ENCODE measurements around the gene PSMB2. TPM values are rescaled to one million over a fixed set of nuclear protein-coding genes. Genes with fewer than 3 reads are reported as not detected.

Gene PSMB2
- total and polyA plus RNA-seq, 2 donors, result 32.8 to 62.0 TPM

GRCh38 chr1:35559317-35559944 lies 81.9 kb downstream of the PSMB2 start:
- Histone ChIP-seq H3K36me3 (ENCODE audit: control insufficient read depth in 2 of 2, insufficient read depth in 2 of 2, low read length in 1 of 2) (peaks cover 13 to 14% of the 10 kb centered on the region in 2 donors), H3K9me3 (ENCODE audit: control insufficient read depth in 2 of 2, insufficient read depth in 1 of 2, low read length in 1 of 2) (peaks cover 0 to 1% of the 10 kb centered on the region in 2 donors), H3K27ac (ENCODE audit: low read depth in 1 of 2, low read length in 1 of 2) (peak overlapping the region in 1 of 2 donors; percentile 26), H3K4me3 (ENCODE audit: low read length in 2 of 2) (no peak overlapping the region), H3K4me1 (ENCODE audit: control insufficient read depth in 2 of 2, insufficient read depth in 2 of 2, low read length in 2 of 2) (peaks cover 16 to 43% of the 10 kb centered on the region in 2 donors), H3K27me3 (ENCODE audit: control insufficient read depth in 2 of 2, insufficient read depth in 1 of 2, low read length in 1 of 2) (no peaks in the 10 kb centered on the region)
- no peak for DNase-seq (ENCODE audit: low read depth in 6 of 9, low spot score in 9 of 9)
- 94% methylated on average over 7 of the region's 7 CpGs for WGBS

- Histone ChIP-seq H3K4me1 (ENCODE audit: control insufficient read depth in 2 of 2, insufficient read depth in 2 of 2, low read length in 2 of 2) (peaks cover 16 to 35% of the 10 kb centered on the region in 2 donors), H3K27me3 (ENCODE audit: control insufficient read depth in 2 of 2, insufficient read depth in 1 of 2, low read length in 1 of 2) (no peaks in the 10 kb centered on the region), H3K9me3 (ENCODE audit: control insufficient read depth in 2 of 2, insufficient read depth in 1 of 2, low read length in 1 of 2) (peaks cover 0 to 1% of the 10 kb centered on the region in 2 donors), H3K36me3 (ENCODE audit: control insufficient read depth in 2 of 2, insufficient read depth in 2 of 2, low read length in 1 of 2) (peaks cover 10 to 14% of the 10 kb centered on the region in 2 donors), H3K4me3 (ENCODE audit: low read length in 2 of 2) (peak overlapping the region; percentile 95 to 98), H3K27ac (ENCODE audit: low read depth in 1 of 2, low read length in 1 of 2) (peak overlapping the region in 1 of 2 donors; percentile 65)
- 45% methylated on average over 26 of the region's 26 CpGs for WGBS
- no peak for DNase-seq (ENCODE audit: low read depth in 6 of 9, low spot score in 9 of 9)
These were observed 82.7 kb downstream of the PSMB2 start for GRCh38 chr1:35558374-35559316.

GRCh38 chr1:35557611-35558373 lies 83.5 kb downstream of the PSMB2 start, which contains the start of gene NCDN:
NCDN (plus strand) TSS chr1:35557799; CDS start chr1:35558191, 392 bp downstream.
- Histone ChIP-seq H3K9me3 (ENCODE audit: control insufficient read depth in 2 of 2, insufficient read depth in 1 of 2, low read length in 1 of 2) (peaks cover 0 to 1% of the 10 kb centered on the region in 2 donors), H3K4me1 (ENCODE audit: control insufficient read depth in 2 of 2, insufficient read depth in 2 of 2, low read length in 2 of 2) (peaks cover 16 to 28% of the 10 kb centered on the region in 2 donors), H3K27ac (ENCODE audit: low read depth in 1 of 2, low read length in 1 of 2) (peak within 1 kb of the TSS; percentile 88 to 97), H3K4me3 (ENCODE audit: low read length in 2 of 2) (peak within 1 kb of the TSS; percentile 95 to 98), H3K36me3 (ENCODE audit: control insufficient read depth in 2 of 2, insufficient read depth in 2 of 2, low read length in 1 of 2) (peaks cover 12 to 20% of the 10 kb centered on the region in 2 donors), H3K27me3 (ENCODE audit: control insufficient read depth in 2 of 2, insufficient read depth in 1 of 2, low read length in 1 of 2) (no peaks in the 10 kb centered on the region)
- WGBS, result under 1% methylated on average over 58 of the region's 58 CpGs
- DNase-seq (ENCODE audit: low read depth in 6 of 9, low spot score in 9 of 9), result peak in 8 of 9 donors; percentile 88 to 98 (median 95)

DNA sequence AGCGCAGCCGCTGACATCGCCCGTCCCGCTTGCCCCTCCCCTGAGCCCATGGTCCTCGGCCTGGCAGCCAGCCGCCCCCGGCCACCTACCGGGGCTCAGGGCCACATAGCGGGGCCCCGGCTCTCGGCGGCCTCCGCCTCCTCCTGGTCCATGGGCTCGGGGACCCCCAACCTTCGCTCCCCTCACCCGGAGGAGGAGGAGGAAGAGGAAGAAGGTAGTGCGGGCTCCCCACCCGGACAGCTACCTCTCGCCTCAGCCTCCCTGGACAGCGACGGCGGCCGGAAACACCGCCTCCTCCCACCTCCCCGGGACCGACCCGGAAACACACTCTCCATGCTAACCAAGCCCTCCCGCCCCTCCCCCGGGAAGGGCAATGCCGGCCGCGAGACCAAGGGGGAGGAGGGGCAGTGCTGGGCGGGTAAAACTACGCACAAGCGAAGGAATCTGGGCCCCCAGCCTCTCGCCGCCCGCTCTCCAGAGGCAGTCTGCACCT lies 84.2 kb downstream of the PSMB2 start, which contains the start of gene KIAA0319L:
Gene KIAA0319L (minus strand): TSS at position 286 of the 493 bp plus-strand sequence. CDS start 2,912 bp downstream, outside the sequence.
- H3K27ac ChIP-seq (ENCODE audit: low read depth in 1 of 2, low read length in 1 of 2), result peak within 1 kb of the TSS; percentile 88 to 97
- peaks cover 15 to 20% of the 10 kb centered on the region in 2 donors for H3K36me3 ChIP-seq (ENCODE audit: control insufficient read depth in 2 of 2, insufficient read depth in 2 of 2, low read length in 1 of 2)
- under 1% methylated on average over 39 of the region's 39 CpGs for WGBS
- H3K4me1 ChIP-seq (ENCODE audit: control insufficient read depth in 2 of 2, insufficient read depth in 2 of 2, low read length in 2 of 2), result peaks cover 16 to 24% of the 10 kb centered on the region in 2 donors
- DNase-seq (ENCODE audit: low read depth in 6 of 9, low spot score in 9 of 9), result peak in 1 of 9 donors; percentile 90
- H3K9me3 ChIP-seq (ENCODE audit: control insufficient read depth in 2 of 2, insufficient read depth in 1 of 2, low read length in 1 of 2), result peaks cover 0 to 1% of the 10 kb centered on the region in 2 donors
- H3K27me3 ChIP-seq (ENCODE audit: control insufficient read depth in 2 of 2, insufficient read depth in 1 of 2, low read length in 1 of 2), result no peaks in the 10 kb centered on the region
- H3K4me3 ChIP-seq (ENCODE audit: low read length in 2 of 2), result peak within 1 kb of the TSS; percentile 95 to 98

- no peak for DNase-seq (ENCODE audit: low read depth in 6 of 9, low spot score in 9 of 9)
- Histone ChIP-seq H3K27me3 (ENCODE audit: control insufficient read depth in 2 of 2, insufficient read depth in 1 of 2, low read length in 1 of 2) (no peaks in the 10 kb centered on the region), H3K36me3 (ENCODE audit: control insufficient read depth in 2 of 2, insufficient read depth in 2 of 2, low read length in 1 of 2) (peaks cover 19 to 23% of the 10 kb centered on the region in 2 donors), H3K27ac (ENCODE audit: low read depth in 1 of 2, low read length in 1 of 2) (peak overlapping the region; percentile 88 to 97), H3K4me3 (ENCODE audit: low read length in 2 of 2) (peak overlapping the region; percentile 95 to 98), H3K4me1 (ENCODE audit: control insufficient read depth in 2 of 2, insufficient read depth in 2 of 2, low read length in 2 of 2) (peaks cover 16 to 24% of the 10 kb centered on the region in 2 donors), H3K9me3 (ENCODE audit: control insufficient read depth in 2 of 2, insufficient read depth in 1 of 2, low read length in 1 of 2) (peaks cover 0 to 1% of the 10 kb centered on the region in 2 donors)
- 6% methylated on average over 17 of the region's 17 CpGs for WGBS
These were observed 84.7 kb downstream of the PSMB2 start for GRCh38 chr1:35556484-35557117.

- Histone ChIP-seq H3K9me3 (ENCODE audit: control insufficient read depth in 2 of 2, insufficient read depth in 1 of 2, low read length in 1 of 2) (peaks cover 0 to 1% of the 10 kb centered on the region in 2 donors), H3K27ac (ENCODE audit: low read depth in 1 of 2, low read length in 1 of 2) (no peak overlapping the region), H3K4me3 (ENCODE audit: low read length in 2 of 2) (peak overlapping the region in 1 of 2 donors; percentile 98), H3K27me3 (ENCODE audit: control insufficient read depth in 2 of 2, insufficient read depth in 1 of 2, low read length in 1 of 2) (no peaks in the 10 kb centered on the region), H3K36me3 (ENCODE audit: control insufficient read depth in 2 of 2, insufficient read depth in 2 of 2, low read length in 1 of 2) (peaks cover 15 to 29% of the 10 kb centered on the region in 2 donors), H3K4me1 (ENCODE audit: control insufficient read depth in 2 of 2, insufficient read depth in 2 of 2, low read length in 2 of 2) (peaks cover 16 to 24% of the 10 kb centered on the region in 2 donors)
- DNase-seq (ENCODE audit: low read depth in 6 of 9, low spot score in 9 of 9), result no peak
- WGBS, result 91% methylated on average over 10 of the region's 10 CpGs
These were observed 85.5 kb downstream of the PSMB2 start for GRCh38 chr1:35555601-35556477.

DNA sequence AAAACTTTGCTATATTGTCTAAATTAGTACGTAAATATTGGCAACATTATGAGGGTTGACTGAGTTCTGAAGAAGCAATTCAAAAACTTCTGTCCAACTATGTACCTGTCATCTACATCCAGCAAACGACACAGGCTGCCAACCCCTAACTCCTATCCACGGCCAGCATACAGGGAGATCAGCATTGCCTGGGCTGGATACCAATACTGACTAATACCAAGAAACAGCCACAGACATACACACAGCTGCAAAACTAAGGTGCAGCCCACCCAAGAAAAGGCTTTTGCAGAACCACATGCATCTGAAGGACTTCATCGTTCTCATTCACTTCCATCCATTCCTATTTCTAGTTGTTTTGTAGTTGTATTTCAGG lies 86.1 kb downstream of the PSMB2 start:
- Histone ChIP-seq H3K4me1 (ENCODE audit: control insufficient read depth in 2 of 2, insufficient read depth in 2 of 2, low read length in 2 of 2) (peaks cover 16 to 24% of the 10 kb centered on the region in 2 donors), H3K27ac (ENCODE audit: low read depth in 1 of 2, low read length in 1 of 2) (no peak overlapping the region), H3K4me3 (ENCODE audit: low read length in 2 of 2) (no peak overlapping the region), H3K9me3 (ENCODE audit: control insufficient read depth in 2 of 2, insufficient read depth in 1 of 2, low read length in 1 of 2) (peaks cover 0 to 1% of the 10 kb centered on the region in 2 donors), H3K27me3 (ENCODE audit: control insufficient read depth in 2 of 2, insufficient read depth in 1 of 2, low read length in 1 of 2) (no peaks in the 10 kb centered on the region), H3K36me3 (ENCODE audit: control insufficient read depth in 2 of 2, insufficient read depth in 2 of 2, low read length in 1 of 2) (peaks cover 12 to 32% of the 10 kb centered on the region in 2 donors)
- no peak for DNase-seq (ENCODE audit: low read depth in 6 of 9, low spot score in 9 of 9)
- WGBS, result 96% methylated on average over 4 of the region's 4 CpGs
